Chondrocyte (in vitro differentiated cells): ENCODE results near the gene FMNL2. TPM values are rescaled to one million over a fixed set of nuclear protein-coding genes. Genes with fewer than 3 reads are reported as not detected.

ENCODE experiments used
- DNase-seq: peaks from one replicate; pipeline ENCODE4 v3.0.0; 2021; ENCODE audit warnings: mixed read lengths, low spot score
- H3K27ac Mint-ChIP-seq: one replicate; pipeline ENCODE4 v1.8.0; 2021; ENCODE audit warnings: mild to moderate bottlenecking, moderate library complexity, mixed read lengths; ENCODE audit not compliant: unreplicated experiment
- H3K27me3 Mint-ChIP-seq: 2 replicates; pipeline ENCODE4 v1.8.0; 2021; ENCODE audit warnings: low read depth, mixed read lengths
- H3K36me3 Mint-ChIP-seq: 2 replicates; pipeline ENCODE4 v1.8.0; 2021; ENCODE audit warnings: low read depth, mixed read lengths
- H3K4me1 Mint-ChIP-seq: 2 replicates; pipeline ENCODE4 v1.8.0; 2021; ENCODE audit warnings: low read depth, mild to moderate bottlenecking, mixed read lengths
- H3K4me3 Mint-ChIP-seq: one replicate; pipeline ENCODE4 v1.8.0; 2021; ENCODE audit warnings: mild to moderate bottlenecking, moderate library complexity, mixed read lengths; ENCODE audit not compliant: unreplicated experiment
- H3K9me3 Mint-ChIP-seq: 2 replicates; pipeline ENCODE4 v1.8.0; 2021; ENCODE audit warnings: low read depth, mixed read lengths
- total RNA-seq: library from RNA; stranded (reverse); gene quantifications from 3 replicates; pipeline ENCODE4 v1.2.1, GENCODE V29; 2021
- TF ChIP-seq, protein P1 (sequence below): fragments of 200-600 bp; sonication (generic); IDR thresholded peaks from 2 replicates; pipeline ENCODE4 v1.5.0; 2021; ENCODE audit warnings: antibody characterized with exemption, mild to moderate bottlenecking, moderate library complexity

FMNL2 gene
- total RNA-seq, 1 donor from 2014 or later, result 33.9 TPM

DNA sequence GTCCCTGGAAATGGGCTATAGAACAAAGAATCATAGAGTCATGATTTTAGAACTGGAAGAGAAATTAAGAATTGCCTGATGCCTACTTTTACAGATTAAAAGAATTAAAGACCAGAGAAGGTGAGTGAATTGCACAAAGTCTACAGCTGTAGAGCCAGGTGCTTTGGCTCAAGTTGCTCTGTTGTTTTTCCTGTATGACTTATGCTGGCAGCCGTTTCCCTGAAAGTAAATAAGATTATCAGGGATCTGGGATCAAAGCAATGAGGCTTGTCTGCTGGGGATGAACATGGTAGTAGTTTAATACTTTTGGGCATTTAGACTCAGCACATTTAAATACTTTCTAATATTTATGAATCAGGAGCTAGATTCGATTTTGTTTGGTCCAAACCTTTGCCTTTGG lies 215.4 kb downstream of the FMNL2 start:
- H3K36me3 Mint-ChIP-seq, result no peaks in the 10 kb centered on the region
- H3K4me1 Mint-ChIP-seq, result peaks cover 5% of the 10 kb centered on the region
- no peak for DNase-seq
- no peak overlapping the region for H3K27ac Mint-ChIP-seq
- H3K9me3 Mint-ChIP-seq, result no peaks in the 10 kb centered on the region
- H3K4me3 Mint-ChIP-seq, result no peak overlapping the region
- TF ChIP-seq, protein P1, sequence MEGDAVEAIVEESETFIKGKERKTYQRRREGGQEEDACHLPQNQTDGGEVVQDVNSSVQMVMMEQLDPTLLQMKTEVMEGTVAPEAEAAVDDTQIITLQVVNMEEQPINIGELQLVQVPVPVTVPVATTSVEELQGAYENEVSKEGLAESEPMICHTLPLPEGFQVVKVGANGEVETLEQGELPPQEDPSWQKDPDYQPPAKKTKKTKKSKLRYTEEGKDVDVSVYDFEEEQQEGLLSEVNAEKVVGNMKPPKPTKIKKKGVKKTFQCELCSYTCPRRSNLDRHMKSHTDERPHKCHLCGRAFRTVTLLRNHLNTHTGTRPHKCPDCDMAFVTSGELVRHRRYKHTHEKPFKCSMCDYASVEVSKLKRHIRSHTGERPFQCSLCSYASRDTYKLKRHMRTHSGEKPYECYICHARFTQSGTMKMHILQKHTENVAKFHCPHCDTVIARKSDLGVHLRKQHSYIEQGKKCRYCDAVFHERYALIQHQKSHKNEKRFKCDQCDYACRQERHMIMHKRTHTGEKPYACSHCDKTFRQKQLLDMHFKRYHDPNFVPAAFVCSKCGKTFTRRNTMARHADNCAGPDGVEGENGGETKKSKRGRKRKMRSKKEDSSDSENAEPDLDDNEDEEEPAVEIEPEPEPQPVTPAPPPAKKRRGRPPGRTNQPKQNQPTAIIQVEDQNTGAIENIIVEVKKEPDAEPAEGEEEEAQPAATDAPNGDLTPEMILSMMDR, result no peak
- no peaks in the 10 kb centered on the region for H3K27me3 Mint-ChIP-seq

DNA sequence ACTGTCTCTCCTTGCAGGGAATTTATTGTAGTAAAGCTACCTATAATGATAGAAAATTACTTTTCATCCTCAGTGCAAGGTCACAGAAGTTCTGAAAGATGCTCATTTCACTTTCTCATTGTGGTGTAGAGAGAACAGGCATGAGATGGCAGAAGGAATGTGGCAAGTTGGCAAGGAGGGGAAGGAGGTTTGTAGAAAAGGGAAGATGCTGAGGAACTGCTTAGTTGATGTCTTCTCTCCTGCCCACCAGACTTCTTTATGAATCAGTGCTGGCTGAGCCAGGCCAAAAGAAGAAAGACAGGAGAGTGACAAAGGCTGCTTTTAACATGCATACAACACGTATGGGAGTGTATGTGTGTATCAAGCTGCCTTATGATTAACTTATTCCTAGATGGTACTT lies 217.9 kb downstream of the FMNL2 start:
- Mint-ChIP-seq H3K27me3 (no peaks in the 10 kb centered on the region), H3K4me3 (no peak overlapping the region), H3K27ac (no peak overlapping the region)

DNA sequence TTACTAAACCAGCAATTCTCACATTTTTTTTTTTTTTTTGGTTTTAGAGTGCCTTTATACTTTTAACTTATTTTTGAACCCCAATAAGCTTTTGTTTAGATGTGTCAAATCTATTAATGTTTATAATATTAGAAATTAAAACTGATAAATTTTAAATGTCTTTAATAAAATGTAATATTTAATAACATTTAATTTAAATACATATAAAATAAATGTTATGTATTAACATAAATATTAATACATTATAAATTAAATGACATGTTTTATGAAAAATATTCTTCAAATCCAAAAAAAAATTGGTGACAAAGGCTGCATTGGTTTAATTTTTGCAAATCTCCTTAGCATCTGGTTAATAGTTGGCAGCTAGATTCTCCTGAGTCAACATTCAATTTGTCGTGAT lies 218.5 kb downstream of the FMNL2 start:
- TF ChIP-seq, protein P1, result no peak
- H3K4me3 Mint-ChIP-seq, result no peak overlapping the region
- no peaks in the 10 kb centered on the region for H3K27me3 Mint-ChIP-seq
- no peak for DNase-seq
- H3K4me1 Mint-ChIP-seq, result peaks cover 13% of the 10 kb centered on the region
- H3K27ac Mint-ChIP-seq, result no peak overlapping the region
- no peaks in the 10 kb centered on the region for H3K36me3 Mint-ChIP-seq
- no peaks in the 10 kb centered on the region for H3K9me3 Mint-ChIP-seq

More for the DNA sequence above, 217.9 kb downstream of the FMNL2 start:
- DNase-seq, result no peak
- no peaks in the 10 kb centered on the region for H3K36me3 Mint-ChIP-seq
- TF ChIP-seq, protein P1, result no peak
- peaks cover 7% of the 10 kb centered on the region for H3K4me1 Mint-ChIP-seq
- no peaks in the 10 kb centered on the region for H3K9me3 Mint-ChIP-seq

DNA sequence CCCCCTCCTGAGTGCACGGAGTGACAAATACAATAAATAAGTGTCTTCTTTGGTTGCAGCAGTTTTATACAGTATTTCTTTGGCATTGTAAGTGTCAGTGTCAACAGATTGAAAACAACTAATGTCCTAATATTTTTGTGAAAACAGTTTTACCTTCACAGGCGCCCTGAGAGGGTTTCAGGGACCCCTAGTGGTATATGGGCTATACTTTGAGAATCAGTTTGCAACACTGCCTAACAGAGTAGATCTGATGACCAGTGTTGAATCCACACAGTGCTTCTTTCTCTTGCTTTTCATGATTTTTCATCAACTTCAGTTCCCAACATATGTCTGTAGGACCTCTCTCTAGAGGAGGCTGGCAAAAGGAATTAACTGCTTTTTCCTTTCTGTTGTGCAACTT lies 220.1 kb downstream of the FMNL2 start:
- Mint-ChIP-seq H3K9me3 (no peaks in the 10 kb centered on the region), H3K36me3 (no peaks in the 10 kb centered on the region), H3K27ac (no peak overlapping the region), H3K4me3 (no peak overlapping the region), H3K4me1 (peaks cover 21% of the 10 kb centered on the region), H3K27me3 (no peaks in the 10 kb centered on the region)
- TF ChIP-seq, protein P1, result peak; percentile 67
- no peak for DNase-seq

DNA sequence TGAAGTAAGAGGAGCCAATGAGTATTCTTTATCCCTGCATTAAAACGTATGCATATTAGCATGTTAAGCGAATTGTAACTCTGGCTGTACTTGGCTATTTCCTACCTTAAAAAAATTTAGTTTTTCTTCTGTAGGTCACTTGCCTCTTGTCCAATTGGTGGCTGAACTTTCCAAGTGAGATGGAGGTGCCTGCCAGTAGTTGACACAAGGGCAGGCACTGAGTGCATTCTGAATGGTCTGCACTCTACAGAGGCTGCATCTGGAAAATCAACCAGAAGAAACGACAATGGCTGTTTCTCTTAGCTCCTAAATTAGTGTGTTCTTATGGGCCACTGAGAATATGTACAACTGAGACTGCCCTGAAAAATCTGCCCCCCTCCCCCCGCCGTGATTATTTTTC lies 221.5 kb downstream of the FMNL2 start:
- H3K4me1 Mint-ChIP-seq, result peaks cover 35% of the 10 kb centered on the region
- H3K4me3 Mint-ChIP-seq, result no peak overlapping the region
- H3K27me3 Mint-ChIP-seq, result no peaks in the 10 kb centered on the region
- no peaks in the 10 kb centered on the region for H3K36me3 Mint-ChIP-seq
- no peak for DNase-seq
- TF ChIP-seq, protein P1, result no peak
- no peak overlapping the region for H3K27ac Mint-ChIP-seq
- H3K9me3 Mint-ChIP-seq, result no peaks in the 10 kb centered on the region
